Endothelial cell (in vitro differentiated cells): Measurements from ENCODE around the gene PLD1. TPM values are rescaled to one million over a fixed set of nuclear protein-coding genes. Genes with fewer than 3 reads are reported as not detected.
"Not testable (repeated sequence)": the region's sequence is repeated elsewhere in the genome, so short reads cannot be mapped to it uniquely, and the experiment has no call there.

Experiments used
- DNase-seq: peaks from one replicate; pipeline ENCODE4 v3.0.0; 2021; ENCODE audit warnings: low spot score
- H3K27ac Mint-ChIP-seq: one replicate; pipeline ENCODE4 v1.8.0; 2021; ENCODE audit warnings: mixed read lengths, inconsistent platforms; ENCODE audit not compliant: unreplicated experiment
- H3K27me3 Mint-ChIP-seq: one replicate; pipeline ENCODE4 v1.8.0; 2021; ENCODE audit warnings: mild to moderate bottlenecking, moderate library complexity, mixed read lengths, inconsistent platforms; ENCODE audit not compliant: unreplicated experiment
- H3K36me3 Mint-ChIP-seq: one replicate; pipeline ENCODE4 v1.8.0; 2021; ENCODE audit warnings: mild to moderate bottlenecking, low read depth, mixed read lengths, inconsistent platforms; ENCODE audit not compliant: unreplicated experiment
- H3K4me1 Mint-ChIP-seq: one replicate; pipeline ENCODE4 v1.8.0; 2021; ENCODE audit warnings: mild to moderate bottlenecking, mixed read lengths, inconsistent platforms; ENCODE audit not compliant: unreplicated experiment
- H3K4me3 Mint-ChIP-seq: one replicate; pipeline ENCODE4 v1.8.0; 2021; ENCODE audit warnings: mild to moderate bottlenecking, mixed read lengths, inconsistent platforms; ENCODE audit not compliant: unreplicated experiment
- H3K9me3 Mint-ChIP-seq: one replicate; pipeline ENCODE4 v1.8.0; 2021; ENCODE audit warnings: mixed read lengths, inconsistent platforms; ENCODE audit not compliant: unreplicated experiment
- total RNA-seq: library from RNA; stranded (reverse); fragmentation: NEBNext Ultra II Directional; extraction: Animal tissue kit (Norgen Biotek cat#: 25700); gene quantifications from one replicate; pipeline ENCODE4 v1.2.1, GENCODE V29; 2021; ENCODE audit not compliant: unreplicated experiment
- TF ChIP-seq, protein P1 (sequence below): fragments of 200-600 bp; sonication (generic); IDR thresholded peaks from one replicate; pipeline ENCODE4 v1.5.0; 2021; ENCODE audit warnings: antibody characterized with exemption; ENCODE audit not compliant: unreplicated experiment

Gene PLD1
- total RNA-seq, 1 donor from 2014 or later = 61.5 TPM

DNA sequence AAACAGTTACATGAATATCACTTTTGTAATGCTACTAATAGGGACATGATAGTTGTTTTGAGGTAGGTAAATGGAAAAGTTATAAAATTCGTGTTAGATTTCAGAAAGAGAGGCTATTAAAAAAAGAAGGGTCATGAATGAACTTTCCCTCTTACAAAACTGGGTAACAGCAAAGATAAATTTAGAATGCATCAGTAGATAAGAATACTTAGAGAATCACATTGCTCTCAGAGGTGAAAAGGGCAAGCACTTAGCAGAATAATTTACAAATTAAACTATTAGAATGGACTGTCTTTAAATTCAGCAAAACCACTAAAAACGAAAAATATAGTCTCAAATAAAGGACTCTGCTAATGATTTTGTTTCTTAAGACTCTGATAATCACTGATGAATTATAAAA, 167.2 kb downstream of the PLD1 start:
- no peaks in the 10 kb centered on the region for H3K4me1 Mint-ChIP-seq
- no peak overlapping the region for H3K27ac Mint-ChIP-seq
- no peak for DNase-seq
- peaks cover 13% of the 10 kb centered on the region for H3K36me3 Mint-ChIP-seq
- H3K27me3 Mint-ChIP-seq = no peaks in the 10 kb centered on the region
- TF ChIP-seq, protein P1, sequence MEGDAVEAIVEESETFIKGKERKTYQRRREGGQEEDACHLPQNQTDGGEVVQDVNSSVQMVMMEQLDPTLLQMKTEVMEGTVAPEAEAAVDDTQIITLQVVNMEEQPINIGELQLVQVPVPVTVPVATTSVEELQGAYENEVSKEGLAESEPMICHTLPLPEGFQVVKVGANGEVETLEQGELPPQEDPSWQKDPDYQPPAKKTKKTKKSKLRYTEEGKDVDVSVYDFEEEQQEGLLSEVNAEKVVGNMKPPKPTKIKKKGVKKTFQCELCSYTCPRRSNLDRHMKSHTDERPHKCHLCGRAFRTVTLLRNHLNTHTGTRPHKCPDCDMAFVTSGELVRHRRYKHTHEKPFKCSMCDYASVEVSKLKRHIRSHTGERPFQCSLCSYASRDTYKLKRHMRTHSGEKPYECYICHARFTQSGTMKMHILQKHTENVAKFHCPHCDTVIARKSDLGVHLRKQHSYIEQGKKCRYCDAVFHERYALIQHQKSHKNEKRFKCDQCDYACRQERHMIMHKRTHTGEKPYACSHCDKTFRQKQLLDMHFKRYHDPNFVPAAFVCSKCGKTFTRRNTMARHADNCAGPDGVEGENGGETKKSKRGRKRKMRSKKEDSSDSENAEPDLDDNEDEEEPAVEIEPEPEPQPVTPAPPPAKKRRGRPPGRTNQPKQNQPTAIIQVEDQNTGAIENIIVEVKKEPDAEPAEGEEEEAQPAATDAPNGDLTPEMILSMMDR = no peak
- H3K4me3 Mint-ChIP-seq = no peak overlapping the region
- H3K9me3 Mint-ChIP-seq = no peaks in the 10 kb centered on the region

GRCh38 chr3:171640520-171641412, 169.5 kb downstream of the PLD1 start:
- no peaks in the 10 kb centered on the region for H3K27me3 Mint-ChIP-seq
- no peak overlapping the region for H3K27ac Mint-ChIP-seq
- H3K4me1 Mint-ChIP-seq = no peaks in the 10 kb centered on the region
- H3K4me3 Mint-ChIP-seq = no peak overlapping the region
- DNase-seq = no peak
- TF ChIP-seq, protein P1 = no peak
- H3K36me3 Mint-ChIP-seq = peaks cover 17% of the 10 kb centered on the region
- H3K9me3 Mint-ChIP-seq = no peaks in the 10 kb centered on the region

DNA sequence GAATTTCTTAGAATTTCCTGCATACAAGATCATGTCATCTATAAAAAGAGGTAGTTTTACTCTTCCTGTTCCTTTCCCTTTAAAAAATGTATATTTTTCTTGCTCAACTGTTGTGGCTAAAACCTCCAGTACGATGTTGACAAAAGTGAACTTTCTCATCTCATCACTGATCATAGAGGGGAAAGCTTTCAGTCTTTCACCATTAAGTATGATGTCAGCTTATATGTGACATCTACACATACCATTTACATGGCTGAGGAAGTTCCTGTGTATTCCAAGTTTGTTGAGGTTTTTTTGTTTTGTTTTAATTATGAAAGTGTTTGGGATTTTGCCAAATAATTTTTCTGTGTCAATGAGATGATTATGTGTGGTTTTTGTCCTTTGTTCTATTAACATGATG, 173.6 kb downstream of the PLD1 start:
- H3K27me3 Mint-ChIP-seq = no peaks in the 10 kb centered on the region
- TF ChIP-seq, protein P1 = no peak
- no peaks in the 10 kb centered on the region for H3K4me1 Mint-ChIP-seq
- no peak for DNase-seq
- no peak overlapping the region for H3K4me3 Mint-ChIP-seq
- H3K27ac Mint-ChIP-seq = no peak overlapping the region
- no peaks in the 10 kb centered on the region for H3K9me3 Mint-ChIP-seq
- peaks cover 15% of the 10 kb centered on the region for H3K36me3 Mint-ChIP-seq

DNA sequence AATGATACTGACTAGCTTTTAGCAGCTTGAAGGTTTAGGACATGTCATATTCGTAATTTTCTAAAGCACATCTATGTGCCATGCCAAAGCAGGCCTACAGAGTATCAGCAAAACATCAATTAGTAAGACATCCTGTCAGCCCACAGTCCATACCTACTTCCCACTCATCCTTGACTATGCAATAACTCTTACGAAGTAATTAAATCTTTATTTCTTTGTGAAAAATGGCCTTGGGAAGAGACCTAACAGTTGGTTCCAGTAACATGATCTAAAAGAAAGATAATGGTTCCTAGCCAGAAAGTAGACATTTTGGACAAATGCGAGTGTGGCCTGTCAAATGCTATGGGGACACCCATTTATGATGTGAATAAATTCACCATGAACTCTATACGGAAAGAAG, 177.5 kb downstream of the PLD1 start:
- Mint-ChIP-seq H3K4me3 (no peak overlapping the region), H3K4me1 (no peaks in the 10 kb centered on the region), H3K36me3 (peaks cover 7% of the 10 kb centered on the region), H3K9me3 (no peaks in the 10 kb centered on the region), H3K27me3 (no peaks in the 10 kb centered on the region), H3K27ac (no peak overlapping the region)
- TF ChIP-seq, protein P1 = no peak
- DNase-seq = no peak

DNA sequence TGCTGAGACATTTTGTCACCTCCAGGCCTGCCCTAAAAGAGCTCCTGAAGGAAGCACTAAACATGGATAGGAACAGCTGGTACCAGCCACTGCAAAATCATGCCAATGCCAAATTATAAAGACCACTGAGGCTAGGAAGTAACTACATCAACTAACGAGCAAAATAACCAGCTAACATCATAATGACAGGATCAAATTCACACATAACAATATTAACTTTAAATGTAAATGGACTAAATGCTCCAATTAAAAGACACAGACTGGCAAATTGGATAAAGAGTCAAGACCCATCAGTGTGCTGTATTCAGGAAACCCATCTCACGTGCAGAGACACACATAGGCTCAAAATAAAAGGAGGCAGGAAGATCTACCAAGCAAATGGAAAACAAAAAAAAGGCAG, 183.5 kb downstream of the PLD1 start:
- H3K27ac Mint-ChIP-seq, H3K27me3 Mint-ChIP-seq, H3K4me3 Mint-ChIP-seq, DNase-seq, H3K9me3 Mint-ChIP-seq, H3K4me1 Mint-ChIP-seq: not testable (repeated sequence)
- H3K36me3 Mint-ChIP-seq = peaks cover 22% of the 10 kb centered on the region
